K562 (cell line): ENCODE measurements around the gene GPC3. TPM values are rescaled to one million over a fixed set of nuclear protein-coding genes. Genes with fewer than 3 reads are reported as not detected.
A peak's percentile ranks its signal among the peaks of the same experiment; 100 is the strongest.

ENCODE experiments used
- ATF3 ChIP-seq, 2 experiments: fragments of 450-650 bp in 1 of 2; sonication (generic) in 1 of 2; formaldehyde crosslinking in 1 of 2; IDR thresholded peaks in 1 of 2; conservative IDR thresholded peaks in 1 of 2; 2 replicates each; pipeline versions ENCODE4 v1.6.1 to v1.8.1; 2016 to 2023; ENCODE audit warnings: mild to moderate bottlenecking in 2 of 2, moderate library complexity in 2 of 2, inconsistent platforms in 1 of 2, missing genetic modification reagents in 1 of 2
- C11orf30 ChIP-seq: fragments of 450-650 bp; IDR thresholded peaks from 2 replicates; pipeline ENCODE4 v1.6.1; 2016; ENCODE audit warnings: low read depth, mild to moderate bottlenecking
- CBX1 ChIP-seq: sonication (generic); IDR thresholded peaks from 2 replicates; pipeline ENCODE4 v1.6.1; 2016; ENCODE audit warnings: antibody characterized with exemption, low read depth, mild to moderate bottlenecking
- KDM2B ChIP-seq: fragments of 250-450 bp; sonication (Bioruptor Pico); IDR thresholded peaks from 2 replicates; pipeline ENCODE4 v1.8.0; 2021; ENCODE audit warnings: mild to moderate bottlenecking, moderate library complexity
- USF1 ChIP-seq: sonication (generic); formaldehyde crosslinking; IDR thresholded peaks from 2 replicates; pipeline ENCODE4 v1.9.0; 2022; ENCODE audit warnings: mild to moderate bottlenecking, missing genetic modification reagents
- ZHX1 ChIP-seq: fragments of 150-350 bp; conservative IDR thresholded peaks from 2 replicates; pipeline ENCODE4 v1.6.1; 2014; ENCODE audit warnings: low read length
- ZNF280A ChIP-seq: fragments of 450-650 bp; IDR thresholded peaks from 2 replicates; pipeline ENCODE4 v1.6.1; 2018; ENCODE audit warnings: mild to moderate bottlenecking, low read depth; ENCODE audit not compliant: partially characterized antibody
- polyA plus RNA-seq, 8 experiments: library from polyadenylated mRNA; depleted of rRNA in 4 of 8; stranded (reverse) in 5 of 8; unstranded in 3 of 8; fragments of >200 nt; fragmentation: Nextera tagmentation in 2 of 8; fragmentation: Illumina TruSeq in 1 of 8; extraction: Ambion mirVana in 2 of 8; extraction: Trizol in 1 of 8; gene quantifications; 2 replicates each; pipeline versions ENCODE4 v1.2.1 to v1.2.3, GENCODE V29; 2011 to 2014; ENCODE audit warnings: inconsistent platforms in 1 of 8, missing spikeins in 1 of 8
- total RNA-seq, 7 experiments: library from RNA; depleted of rRNA in 6 of 7; stranded (reverse); fragments of >200 nt in 6 of 7; fragmentation: Illumina TruSeq in 2 of 7; extraction: Trizol in 2 of 7; gene quantifications; 2 replicates each; pipeline versions ENCODE4 v1.2.1 to v1.2.3, GENCODE V29; 2011 to 2021; ENCODE audit warnings: low replicate concordance in 1 of 7

Gene GPC3
- total and polyA plus RNA-seq, 9 of the 15 experiments (the other 6 are each of a cell fraction or from before 2014, with no cell fraction given) = 0.42 TPM; not detected in 8

- no peak for TF ChIP-seq ZNF280A
- no peak for TF ChIP-seq KDM2B (CRISPR knock-in tag)
- no peak for TF ChIP-seq ATF3 (IDR thresholded peaks at IDR 0.05)
- TF ChIP-seq ATF3 (CRISPR knock-in tag; conservative IDR thresholded peaks at IDR 0.05) = no peak
- TF ChIP-seq C11orf30 = peak; percentile 45; the same call in 1 of the 2 replicates
- TF ChIP-seq CBX1 = no peak
- no peak for TF ChIP-seq ZHX1
- TF ChIP-seq USF1 = no peak
Observed at GRCh38 chrX:133652185-133652584, 333.2 kb downstream of the GPC3 start (continued).
